ENCODE results near the gene COL5A2.

COL5A2 gene

GRCh38 chr2:189082376-189082975, 97.1 kb downstream of the COL5A2 start:
- DNase-seq (ENCODE audit: low read depth): peak; percentile 75
- TF ChIP-seq CTCF (conservative IDR thresholded peaks at IDR 0.05; ENCODE audit: control insufficient read depth, insufficient read depth, low read depth, low read length): no peak
- H3K4me3 ChIP-seq (ENCODE audit: control insufficient read depth, low read depth, low read length): no peak overlapping the region

GRCh38 chr2:189076572-189076971, 103.0 kb downstream of the COL5A2 start:
- no peak overlapping the region for H3K4me3 ChIP-seq (ENCODE audit: control insufficient read depth, low read depth, low read length)
- TF ChIP-seq CTCF (conservative IDR thresholded peaks at IDR 0.05; ENCODE audit: control insufficient read depth, insufficient read depth, low read depth, low read length): no peak
- DNase-seq (ENCODE audit: low read depth): peak; percentile 66

GRCh38 chr2:189076120-189076519, 103.4 kb downstream of the COL5A2 start:
- H3K4me3 ChIP-seq (ENCODE audit: control insufficient read depth, low read depth, low read length): no peak overlapping the region
- no peak for DNase-seq (ENCODE audit: low read depth)
- no peak for TF ChIP-seq CTCF (conservative IDR thresholded peaks at IDR 0.05; ENCODE audit: control insufficient read depth, insufficient read depth, low read depth, low read length)

- no peak overlapping the region for H3K4me3 ChIP-seq (ENCODE audit: control insufficient read depth, low read depth, low read length)
- DNase-seq (ENCODE audit: low read depth): no peak
- no peak for TF ChIP-seq CTCF (conservative IDR thresholded peaks at IDR 0.05; ENCODE audit: control insufficient read depth, insufficient read depth, low read depth, low read length)
Measured at GRCh38 chr2:189074506-189074905, 105.1 kb downstream of the COL5A2 start.

GRCh38 chr2:189072036-189072435, 107.5 kb downstream of the COL5A2 start:
- no peak for DNase-seq (ENCODE audit: low read depth)
- no peak for TF ChIP-seq CTCF (conservative IDR thresholded peaks at IDR 0.05; ENCODE audit: control insufficient read depth, insufficient read depth, low read depth, low read length)
- H3K4me3 ChIP-seq (ENCODE audit: control insufficient read depth, low read depth, low read length): no peak overlapping the region

- DNase-seq (ENCODE audit: low read depth): no peak
- no peak for TF ChIP-seq CTCF (conservative IDR thresholded peaks at IDR 0.05; ENCODE audit: control insufficient read depth, insufficient read depth, low read depth, low read length)
- H3K4me3 ChIP-seq (ENCODE audit: control insufficient read depth, low read depth, low read length): no peak overlapping the region
Measured at GRCh38 chr2:189069855-189070619, 109.5 kb downstream of the COL5A2 start.
